CD4-positive, alpha-beta T cell treated with Interleukin-17A for 1 hour (primary cell): ENCODE measurements around the gene SLC35B2.

ENCODE experiments used
- DNase-seq: peaks from one replicate; pipeline ENCODE4 v3.0.0-alpha.2; 2020

SLC35B2 gene

GRCh38 chr6:44257025-44257752 lies at the start of gene SLC35B2:
Gene SLC35B2 (minus strand): TSS chr6:44257528. CDS start chr6:44257410, 118 bp downstream.
- peak; percentile 78 for DNase-seq

GRCh38 chr6:44306710-44307109 lies 49.4 kb upstream of the SLC35B2 start:
- no peak for DNase-seq

GRCh38 chr6:44305200-44305725 lies 47.9 kb upstream of the SLC35B2 start:
- DNase-seq = no peak

GRCh38 chr6:44304282-44305199 lies 47.2 kb upstream of the SLC35B2 start:
- peak; percentile 44 for DNase-seq

- no peak for DNase-seq
These were observed 46.5 kb upstream of the SLC35B2 start for GRCh38 chr6:44303842-44304241.

- DNase-seq = no peak
These were observed 45.5 kb upstream of the SLC35B2 start for GRCh38 chr6:44302856-44303255.

GRCh38 chr6:44301782-44302564 lies 44.6 kb upstream of the SLC35B2 start:
- DNase-seq = no peak

- DNase-seq = no peak
These were observed 43.8 kb upstream of the SLC35B2 start for GRCh38 chr6:44301106-44301505.

- no peak for DNase-seq
These were observed 43.0 kb upstream of the SLC35B2 start for GRCh38 chr6:44300292-44300823.

GRCh38 chr6:44298864-44299263 lies 41.5 kb upstream of the SLC35B2 start:
- DNase-seq = no peak

- DNase-seq = no peak
These were observed 40.9 kb upstream of the SLC35B2 start for GRCh38 chr6:44298055-44298803.

GRCh38 chr6:44297063-44298038 lies 40.0 kb upstream of the SLC35B2 start:
- peak; percentile 19 for DNase-seq

- DNase-seq = no peak
These were observed 37.8 kb upstream of the SLC35B2 start for GRCh38 chr6:44294832-44295791.

GRCh38 chr6:44292661-44293365 lies 35.5 kb upstream of the SLC35B2 start:
- no peak for DNase-seq

GRCh38 chr6:44291841-44292240 lies 34.5 kb upstream of the SLC35B2 start:
- no peak for DNase-seq

GRCh38 chr6:44289726-44290260 lies 32.5 kb upstream of the SLC35B2 start:
- no peak for DNase-seq

- no peak for DNase-seq
These were observed 29.4 kb upstream of the SLC35B2 start for GRCh38 chr6:44286747-44287146.

- no peak for DNase-seq
These were observed 28.9 kb upstream of the SLC35B2 start for GRCh38 chr6:44286285-44286565.
